ENCODE results near the gene C16orf54. TPM values are rescaled to one million over a fixed set of nuclear protein-coding genes. Genes with fewer than 3 reads are reported as not detected.

The C16orf54 gene
- total RNA-seq, 1 experiment from 2014 or later = 0.15 TPM

DNA sequence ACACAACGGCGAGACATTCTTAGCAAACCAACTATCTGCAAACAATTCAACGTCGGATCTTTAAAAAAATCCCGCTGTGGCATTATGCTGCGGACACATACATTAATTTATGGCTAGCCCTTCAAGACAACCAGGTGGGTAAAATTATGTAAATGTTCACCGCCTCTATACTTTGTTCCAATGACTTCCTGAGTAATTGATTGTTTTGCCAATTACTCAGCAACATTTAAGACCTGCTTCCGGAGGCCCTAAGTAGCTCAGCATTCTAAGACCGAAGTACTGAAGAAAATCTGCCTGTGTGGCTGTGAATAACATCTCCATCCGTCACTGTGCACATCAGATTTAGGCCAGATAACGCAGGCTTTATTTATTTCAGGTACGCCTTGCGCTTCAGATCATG, 43.5 kb downstream of the C16orf54 start (continued):
- TF ChIP-seq YY1 (IDR thresholded peaks at IDR 0.05; ENCODE audit: extremely low read depth, insufficient replicate concordance, low read depth, low read length) (no peak), EZH2 (IDR thresholded peaks at IDR 0.05) (no peak), POLR2AphosphoS5 (IDR thresholded peaks at IDR 0.05; ENCODE audit: low read depth, low read length) (no peak)

DNA sequence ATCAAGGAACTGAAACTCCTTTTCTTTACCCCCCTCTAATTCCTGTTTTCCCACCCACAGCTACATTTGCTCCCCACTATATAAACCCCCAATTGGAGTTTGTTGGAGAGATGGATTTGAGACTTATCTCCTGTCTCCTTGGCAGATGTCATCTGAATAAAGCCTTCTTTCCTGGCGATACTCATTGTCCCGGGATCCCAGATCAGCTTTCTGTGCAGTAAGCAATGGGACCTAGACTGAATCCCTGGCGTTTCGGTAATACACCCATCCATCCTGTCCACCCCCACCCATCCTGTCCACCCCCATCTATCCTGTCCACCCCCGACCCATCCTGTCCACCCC, 44.6 kb downstream of the C16orf54 start:
- Histone ChIP-seq H3K9me2 (ENCODE audit: insufficient read depth) (no peaks in the 10 kb centered on the region), H3K4me1 (ENCODE audit: control insufficient read depth in 1 of 2, insufficient read depth in 2 of 2, low read length in 2 of 2) (peaks cover 2 to 17% of the 10 kb centered on the region in 2 experiments; a peak in 3 of 4 replicates), H3K27me3 (ENCODE audit: insufficient read depth, low read length) (no peaks in the 10 kb centered on the region), H4K20me1 (ENCODE audit: insufficient read depth) (no peaks in the 10 kb centered on the region), H3K9ac (ENCODE audit: low read length) (no peak overlapping the region), H3K9me3 (ENCODE audit: control insufficient read depth in 1 of 2, insufficient read depth in 1 of 2, low read depth in 1 of 2, low read length in 2 of 2) (no peaks in the 10 kb centered on the region), H3K27ac (ENCODE audit: low read depth, low read length) (no peak overlapping the region), H3K36me3 (ENCODE audit: control insufficient read depth in 1 of 2, insufficient read depth in 2 of 2, low read length in 2 of 2) (no peaks in the 10 kb centered on the region), H3K4me2 (ENCODE audit: low read length) (no peak overlapping the region), H3K79me2 (ENCODE audit: insufficient read depth, low read length) (no peaks in the 10 kb centered on the region), H2AFZ (ENCODE audit: low read depth, low read length, poor library complexity, severe bottlenecking) (peak overlapping the region; percentile 92), H3K4me3 (replicated peaks in 1 of 2; ENCODE audit: low read depth in 1 of 2, low read length in 2 of 2) (no peak overlapping the region)
- ChIA-PET CTCF (interaction anchor here (0.5 to 4.1 kb wide), 20 partner anchors 9 to 672 kb away, joined by 3 to 34 read pairs (median 7); partner anchors contain the start of genes KCTD13, KIF22, PAGR1 and SEZ6L2), POLR2A (interaction anchor here (0.6 kb wide), 2 partner anchors 23 to 314 kb away, joined by 3 to 5 read pairs; no protein-coding TSS in a partner anchor), RAD21 (ENCODE audit: low non-redundant PET in 1 of 2, low total read pairs in 2 of 2, uncharacterized antibody in 2 of 2, unreplicated experiment in 2 of 2) (interaction anchor here (1.0 to 2.1 kb wide), 7 partner anchors 28 to 331 kb away, joined by 3 to 11 read pairs (median 6); partner anchors contain the start of genes KIF22 (in 1 of the 2) and TLCD3B (in 1 of the 2))
- no peak for DNase-seq (ENCODE audit: low read depth, low spot score)
- no peak for TF ChIP-seq SIN3A (IDR thresholded peaks at IDR 0.05; ENCODE audit: low read depth)
- TF ChIP-seq SP1 (IDR thresholded peaks at IDR 0.05; ENCODE audit: low read depth) = no peak
- no peak for TF ChIP-seq EZH2 (IDR thresholded peaks at IDR 0.05)
- no peak for TF ChIP-seq FOSL1 (IDR thresholded peaks at IDR 0.05; ENCODE audit: low read depth)
- TF ChIP-seq YY1 (IDR thresholded peaks at IDR 0.05; ENCODE audit: extremely low read depth, insufficient replicate concordance, low read depth, low read length) = no peak
- TF ChIP-seq TCF7L2 (IDR thresholded peaks at IDR 0.05; ENCODE audit: borderline replicate concordance, extremely low read depth, insufficient read depth, insufficient read length) = no peak
- no peak for TF ChIP-seq SRF (IDR thresholded peaks at IDR 0.05; ENCODE audit: low read depth)
- no peak for TF ChIP-seq CBX3 (IDR thresholded peaks at IDR 0.05; ENCODE audit: low read depth)
- TF ChIP-seq, protein P1, sequence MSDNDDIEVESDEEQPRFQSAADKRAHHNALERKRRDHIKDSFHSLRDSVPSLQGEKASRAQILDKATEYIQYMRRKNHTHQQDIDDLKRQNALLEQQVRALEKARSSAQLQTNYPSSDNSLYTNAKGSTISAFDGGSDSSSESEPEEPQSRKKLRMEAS (IDR thresholded peaks at IDR 0.05) = no peak
- TF ChIP-seq CEBPB (IDR thresholded peaks at IDR 0.05; ENCODE audit: low read depth) = no peak
- TF ChIP-seq, protein P2, sequence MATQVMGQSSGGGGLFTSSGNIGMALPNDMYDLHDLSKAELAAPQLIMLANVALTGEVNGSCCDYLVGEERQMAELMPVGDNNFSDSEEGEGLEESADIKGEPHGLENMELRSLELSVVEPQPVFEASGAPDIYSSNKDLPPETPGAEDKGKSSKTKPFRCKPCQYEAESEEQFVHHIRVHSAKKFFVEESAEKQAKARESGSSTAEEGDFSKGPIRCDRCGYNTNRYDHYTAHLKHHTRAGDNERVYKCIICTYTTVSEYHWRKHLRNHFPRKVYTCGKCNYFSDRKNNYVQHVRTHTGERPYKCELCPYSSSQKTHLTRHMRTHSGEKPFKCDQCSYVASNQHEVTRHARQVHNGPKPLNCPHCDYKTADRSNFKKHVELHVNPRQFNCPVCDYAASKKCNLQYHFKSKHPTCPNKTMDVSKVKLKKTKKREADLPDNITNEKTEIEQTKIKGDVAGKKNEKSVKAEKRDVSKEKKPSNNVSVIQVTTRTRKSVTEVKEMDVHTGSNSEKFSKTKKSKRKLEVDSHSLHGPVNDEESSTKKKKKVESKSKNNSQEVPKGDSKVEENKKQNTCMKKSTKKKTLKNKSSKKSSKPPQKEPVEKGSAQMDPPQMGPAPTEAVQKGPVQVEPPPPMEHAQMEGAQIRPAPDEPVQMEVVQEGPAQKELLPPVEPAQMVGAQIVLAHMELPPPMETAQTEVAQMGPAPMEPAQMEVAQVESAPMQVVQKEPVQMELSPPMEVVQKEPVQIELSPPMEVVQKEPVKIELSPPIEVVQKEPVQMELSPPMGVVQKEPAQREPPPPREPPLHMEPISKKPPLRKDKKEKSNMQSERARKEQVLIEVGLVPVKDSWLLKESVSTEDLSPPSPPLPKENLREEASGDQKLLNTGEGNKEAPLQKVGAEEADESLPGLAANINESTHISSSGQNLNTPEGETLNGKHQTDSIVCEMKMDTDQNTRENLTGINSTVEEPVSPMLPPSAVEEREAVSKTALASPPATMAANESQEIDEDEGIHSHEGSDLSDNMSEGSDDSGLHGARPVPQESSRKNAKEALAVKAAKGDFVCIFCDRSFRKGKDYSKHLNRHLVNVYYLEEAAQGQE (IDR thresholded peaks at IDR 0.05; ENCODE audit: low read depth) = no peak
- intact Hi-C loops (cut with micrococcal nuclease) = loop anchor here (2.0 kb wide), 1 partner anchor 116 kb away; the partner anchor contains the start of gene PAGR1
- BruUV-seq (replicated peaks) = no TSS peak
- ATAC-seq = no peak
